ENCODE data around the gene HIRA.

The HIRA gene, protein sequence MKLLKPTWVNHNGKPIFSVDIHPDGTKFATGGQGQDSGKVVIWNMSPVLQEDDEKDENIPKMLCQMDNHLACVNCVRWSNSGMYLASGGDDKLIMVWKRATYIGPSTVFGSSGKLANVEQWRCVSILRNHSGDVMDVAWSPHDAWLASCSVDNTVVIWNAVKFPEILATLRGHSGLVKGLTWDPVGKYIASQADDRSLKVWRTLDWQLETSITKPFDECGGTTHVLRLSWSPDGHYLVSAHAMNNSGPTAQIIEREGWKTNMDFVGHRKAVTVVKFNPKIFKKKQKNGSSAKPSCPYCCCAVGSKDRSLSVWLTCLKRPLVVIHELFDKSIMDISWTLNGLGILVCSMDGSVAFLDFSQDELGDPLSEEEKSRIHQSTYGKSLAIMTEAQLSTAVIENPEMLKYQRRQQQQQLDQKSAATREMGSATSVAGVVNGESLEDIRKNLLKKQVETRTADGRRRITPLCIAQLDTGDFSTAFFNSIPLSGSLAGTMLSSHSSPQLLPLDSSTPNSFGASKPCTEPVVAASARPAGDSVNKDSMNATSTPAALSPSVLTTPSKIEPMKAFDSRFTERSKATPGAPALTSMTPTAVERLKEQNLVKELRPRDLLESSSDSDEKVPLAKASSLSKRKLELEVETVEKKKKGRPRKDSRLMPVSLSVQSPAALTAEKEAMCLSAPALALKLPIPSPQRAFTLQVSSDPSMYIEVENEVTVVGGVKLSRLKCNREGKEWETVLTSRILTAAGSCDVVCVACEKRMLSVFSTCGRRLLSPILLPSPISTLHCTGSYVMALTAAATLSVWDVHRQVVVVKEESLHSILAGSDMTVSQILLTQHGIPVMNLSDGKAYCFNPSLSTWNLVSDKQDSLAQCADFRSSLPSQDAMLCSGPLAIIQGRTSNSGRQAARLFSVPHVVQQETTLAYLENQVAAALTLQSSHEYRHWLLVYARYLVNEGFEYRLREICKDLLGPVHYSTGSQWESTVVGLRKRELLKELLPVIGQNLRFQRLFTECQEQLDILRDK

DNA sequence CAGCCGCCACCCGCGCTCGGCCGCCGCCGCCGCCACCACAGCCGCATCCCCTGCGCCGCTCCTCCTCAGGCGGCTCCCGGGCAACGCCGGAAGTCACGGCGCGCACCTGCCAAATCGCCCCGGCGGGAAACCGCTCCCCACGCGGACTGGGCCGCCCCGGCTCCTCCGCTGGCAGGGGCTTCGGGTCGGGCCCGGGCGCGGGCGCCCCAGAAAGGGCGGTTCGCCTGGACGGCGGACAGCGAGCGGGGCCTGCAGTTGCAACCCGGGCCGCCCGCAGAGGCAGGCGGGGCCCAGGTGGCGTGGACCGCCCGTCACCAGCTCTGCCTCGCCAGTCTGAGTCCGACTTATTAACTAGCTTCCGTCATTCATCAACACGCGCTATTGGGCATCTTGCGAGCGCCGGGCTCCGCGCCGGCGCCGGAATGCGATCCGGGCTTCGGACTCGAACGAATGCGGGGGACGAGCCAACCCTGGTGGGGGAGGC, at the start of gene HIRA:
Gene HIRA (minus strand): TSS at position 85 of the 484 bp plus-strand sequence. CDS start 257 bp downstream, outside the sequence.
- no peak for FAIRE-seq

DNA sequence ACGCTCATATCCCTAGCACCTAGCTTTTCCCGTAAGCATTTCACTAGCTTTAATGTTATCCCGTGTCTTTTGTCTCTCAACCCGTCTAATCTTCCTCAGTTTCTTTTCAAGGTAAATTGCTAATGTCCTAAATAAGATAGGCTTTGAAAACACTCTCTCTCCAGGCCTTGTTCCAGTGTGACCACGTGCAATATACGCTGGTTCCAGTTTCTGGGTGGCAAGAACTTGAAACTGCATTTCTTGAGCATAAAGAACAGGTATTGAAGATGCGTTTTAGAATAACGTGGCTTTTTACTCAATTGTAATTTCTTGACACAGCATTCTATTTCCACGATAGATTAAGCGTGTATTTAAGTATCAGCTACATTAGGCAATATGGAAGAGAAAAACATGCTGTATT, 49.3 kb upstream of the HIRA start:
- FAIRE-seq: no peak

DNA sequence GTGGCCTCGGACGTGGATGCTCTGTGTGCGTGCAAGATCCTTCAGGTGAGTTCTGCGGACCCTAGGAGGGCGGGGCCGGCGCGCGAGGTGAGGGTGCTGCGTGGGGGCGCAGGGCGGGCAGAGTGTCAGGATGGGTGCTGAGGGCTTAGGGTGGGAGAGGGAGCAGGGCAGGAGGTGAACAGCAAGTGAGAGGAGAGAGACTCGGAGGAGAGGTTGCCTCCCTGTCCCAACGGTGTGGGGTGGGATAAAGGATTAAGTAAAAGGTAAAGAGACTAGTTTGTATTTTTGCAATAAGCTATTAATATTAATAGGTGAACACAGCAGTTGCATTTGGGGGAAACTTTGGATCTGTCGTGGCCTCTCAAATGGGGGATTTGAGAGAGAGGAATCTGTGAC, 48.6 kb upstream of the HIRA start:
- FAIRE-seq: no peak

- FAIRE-seq: peak; percentile 91
Measured at GRCh38 chr22:19479355-19480172, 48.0 kb upstream of the HIRA start, which contains the start of gene CDC45. CDC45 (plus strand) TSS chr22:19479920; CDS start chr22:19479969, 49 bp downstream.

GRCh38 chr22:19478901-19479354, 47.4 kb upstream of the HIRA start, which contains the start of gene UFD1:
UFD1 (minus strand) TSS chr22:19479193; CDS start chr22:19479085, 108 bp downstream.
- no peak for FAIRE-seq

DNA sequence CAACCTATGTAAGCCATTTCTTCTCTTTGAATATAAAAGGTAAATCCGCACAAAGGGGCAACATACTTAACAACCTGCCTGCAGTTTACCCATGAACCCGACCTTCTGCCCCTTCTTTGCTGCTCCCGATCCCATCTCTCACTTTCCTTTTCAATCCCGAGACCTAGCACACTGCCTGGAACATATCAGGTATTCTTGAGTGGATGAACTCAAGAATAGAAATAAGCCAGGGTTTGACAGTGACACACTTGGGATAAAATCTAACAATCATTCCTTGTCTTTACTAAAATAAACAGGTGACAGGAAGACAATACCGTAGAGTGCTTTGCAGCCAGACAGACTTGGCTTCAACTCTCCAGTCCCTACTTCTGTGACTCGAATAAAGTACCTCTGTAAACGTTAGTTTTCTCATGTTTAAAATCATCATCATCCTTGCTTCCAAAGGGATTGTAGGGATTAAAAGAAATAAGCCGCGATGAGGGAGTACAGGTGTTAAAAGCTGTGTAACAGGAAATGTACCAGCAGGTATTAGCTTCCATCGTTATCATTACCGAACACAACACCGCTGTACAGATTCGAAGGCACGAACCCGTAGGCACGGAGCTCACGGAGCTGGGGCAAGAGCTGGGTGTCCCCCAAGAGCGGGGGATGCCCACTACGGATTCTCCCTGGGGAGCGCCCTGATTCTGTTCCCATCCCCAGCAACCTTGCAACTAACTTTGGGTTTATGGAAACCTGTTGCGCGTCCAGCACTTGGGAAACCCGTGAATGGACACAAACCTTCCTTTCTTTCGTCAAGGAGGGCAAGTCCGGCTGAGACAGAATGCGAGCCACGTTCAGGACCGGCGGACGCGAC, 46.7 kb upstream of the HIRA start:
- FAIRE-seq: no peak

DNA sequence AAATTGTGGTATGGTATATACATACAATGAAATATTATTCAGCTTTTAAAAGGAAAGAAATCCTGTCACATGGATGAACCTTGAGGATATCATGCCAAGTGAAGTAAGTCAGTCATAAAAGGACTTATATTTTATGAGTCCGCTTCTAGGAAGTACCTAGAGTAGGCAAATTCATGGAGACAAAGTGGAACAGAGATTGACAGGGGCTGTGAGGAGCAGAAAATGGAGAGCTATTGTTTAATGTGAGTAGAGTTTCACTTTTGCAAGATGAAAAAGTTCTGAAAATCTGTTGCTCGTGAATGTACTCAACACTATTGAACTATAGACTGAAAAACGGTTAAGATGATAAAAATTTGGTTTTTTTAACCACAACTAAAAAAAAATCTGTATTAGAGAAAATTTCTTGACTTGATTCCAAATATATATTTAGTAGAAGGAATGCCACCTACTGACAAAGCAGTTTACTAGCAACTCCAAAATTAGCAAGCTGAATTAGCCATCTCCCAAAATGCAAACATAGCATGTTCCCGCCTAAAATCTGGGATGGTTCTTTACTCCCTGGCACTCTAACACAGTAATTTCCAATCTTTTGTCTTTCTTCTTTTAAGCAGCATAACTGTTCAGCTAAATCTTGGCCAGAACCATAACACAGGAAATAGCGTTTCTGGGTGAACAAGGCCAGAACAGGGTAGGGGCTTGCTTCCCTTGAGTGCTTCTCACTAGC, 46.0 kb upstream of the HIRA start:
- FAIRE-seq: no peak

GRCh38 chr22:19476023-19476422, 44.5 kb upstream of the HIRA start:
- FAIRE-seq: no peak

DNA sequence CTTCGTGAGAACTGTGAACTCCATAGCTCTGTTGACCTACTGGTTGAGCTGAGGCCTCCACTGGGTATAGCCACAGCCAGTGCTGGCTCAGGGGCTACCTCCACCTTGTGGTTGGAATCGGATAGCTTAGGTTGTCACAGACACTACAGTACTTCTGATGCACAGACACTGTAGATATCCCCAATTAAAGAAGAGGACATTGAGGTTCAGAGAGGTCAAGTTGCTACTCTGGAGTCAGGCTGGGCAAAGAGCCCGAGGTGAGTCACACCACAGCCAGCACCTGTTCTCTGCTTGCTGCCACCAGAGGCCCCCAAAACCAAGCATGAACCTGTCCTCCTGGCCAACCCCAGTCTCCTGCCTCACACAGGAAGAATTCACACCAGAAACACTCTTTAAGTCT, 42.0 kb upstream of the HIRA start:
- no peak for FAIRE-seq

DNA sequence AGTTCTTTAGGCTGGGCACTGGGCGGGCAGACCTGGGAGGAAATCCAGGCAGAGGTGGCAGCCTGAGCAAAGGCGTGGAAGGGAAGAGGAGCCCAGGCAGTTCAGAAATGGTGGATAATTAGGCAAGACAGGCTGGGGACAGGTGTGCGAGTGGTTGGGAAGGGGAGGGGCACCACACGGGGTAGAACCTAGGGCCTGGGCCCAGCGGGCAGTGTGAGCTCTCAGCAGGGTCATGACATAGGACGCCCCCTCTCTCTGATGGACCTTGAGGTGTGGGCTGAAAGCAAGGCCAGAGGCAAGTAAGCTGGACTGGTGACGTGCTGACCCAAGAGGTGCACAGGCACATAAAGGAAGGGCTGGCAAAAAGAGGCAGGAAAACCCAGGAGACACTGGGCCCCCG, 40.7 kb upstream of the HIRA start:
- no peak for FAIRE-seq

- FAIRE-seq: no peak
Measured at GRCh38 chr22:19471572-19471971, 40.0 kb upstream of the HIRA start.

GRCh38 chr22:19470010-19470409, 38.5 kb upstream of the HIRA start:
- FAIRE-seq: no peak

DNA sequence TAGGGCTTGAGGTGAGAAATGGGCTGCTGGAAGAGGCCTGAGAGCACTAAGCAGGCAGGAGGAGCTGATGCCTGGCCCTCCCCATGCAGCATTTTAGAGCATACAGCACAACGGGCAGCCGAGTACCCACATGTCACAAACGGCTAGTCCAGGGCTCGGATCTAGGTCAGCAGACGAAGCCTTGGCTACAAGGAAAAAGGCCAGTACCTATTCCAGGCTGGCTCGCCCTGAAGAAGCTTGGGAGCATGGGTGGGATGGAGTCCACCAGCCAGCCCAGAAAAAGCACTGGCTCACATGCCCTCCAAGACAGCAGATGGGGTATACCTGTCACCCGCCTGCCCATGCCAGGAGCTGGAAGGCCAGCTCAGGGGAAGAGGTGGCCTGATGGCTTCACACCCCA, 37.9 kb upstream of the HIRA start:
- no peak for FAIRE-seq

DNA sequence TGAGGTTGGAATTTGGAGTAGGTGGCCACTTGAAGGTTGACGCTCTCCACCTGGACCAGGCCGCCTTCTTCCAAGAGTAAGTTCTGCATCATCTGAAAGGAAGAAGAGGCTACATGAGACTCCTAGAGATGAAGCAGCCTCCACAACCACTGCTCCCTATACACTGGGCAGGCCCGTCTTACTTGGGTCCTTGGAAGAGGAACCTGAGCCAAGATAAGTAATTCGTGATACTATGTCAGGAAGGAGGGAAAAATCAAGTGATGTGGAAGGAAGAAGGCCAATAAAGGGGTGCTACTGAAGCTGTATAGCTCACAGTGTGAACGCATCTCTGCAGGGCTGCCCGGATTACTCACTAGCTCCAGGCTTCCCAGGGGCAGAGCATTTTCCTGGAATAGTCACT, 36.4 kb upstream of the HIRA start:
- FAIRE-seq: no peak

DNA sequence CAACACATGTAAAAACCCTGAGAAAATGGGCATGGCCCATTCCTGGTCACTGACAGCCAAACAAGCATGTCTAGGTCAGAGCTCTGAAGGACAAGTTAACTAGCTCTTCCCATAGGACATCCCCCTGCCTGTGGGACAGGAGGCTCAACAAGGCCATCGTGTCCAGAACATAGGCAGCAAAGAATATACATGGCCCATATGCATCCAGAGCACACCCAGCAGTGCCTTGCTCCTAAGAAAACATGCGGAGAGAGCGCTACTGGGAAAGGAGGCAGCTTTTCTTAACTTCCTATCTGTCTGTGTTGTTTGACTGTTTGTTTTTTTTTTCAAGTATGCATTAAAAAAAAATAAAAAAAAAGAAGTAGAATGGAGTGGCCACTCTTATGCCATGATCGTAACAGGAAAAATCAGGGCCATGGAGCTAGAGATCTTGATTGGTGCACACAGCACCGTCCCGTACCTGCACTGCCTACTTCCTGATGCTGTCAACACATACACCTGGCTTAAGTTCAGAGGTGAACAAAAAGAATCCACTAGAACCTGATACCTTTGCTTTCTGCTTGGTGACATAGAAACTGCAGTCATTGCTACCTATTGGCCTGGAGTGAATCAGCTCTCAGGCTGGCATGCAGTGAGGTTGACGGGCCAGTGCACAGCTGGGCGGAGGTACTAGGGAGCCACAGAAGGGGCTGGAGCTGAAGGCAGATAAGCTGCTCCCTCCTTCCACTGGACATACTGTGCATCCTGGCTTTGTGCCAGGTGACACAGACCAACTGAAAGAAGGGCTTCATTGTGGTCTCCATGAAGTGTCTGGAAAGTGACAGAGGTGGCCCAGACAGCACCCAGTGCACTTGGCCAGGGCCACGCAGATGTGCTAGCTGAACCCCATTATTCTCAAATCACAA, 35.6 kb upstream of the HIRA start:
- FAIRE-seq: no peak

DNA sequence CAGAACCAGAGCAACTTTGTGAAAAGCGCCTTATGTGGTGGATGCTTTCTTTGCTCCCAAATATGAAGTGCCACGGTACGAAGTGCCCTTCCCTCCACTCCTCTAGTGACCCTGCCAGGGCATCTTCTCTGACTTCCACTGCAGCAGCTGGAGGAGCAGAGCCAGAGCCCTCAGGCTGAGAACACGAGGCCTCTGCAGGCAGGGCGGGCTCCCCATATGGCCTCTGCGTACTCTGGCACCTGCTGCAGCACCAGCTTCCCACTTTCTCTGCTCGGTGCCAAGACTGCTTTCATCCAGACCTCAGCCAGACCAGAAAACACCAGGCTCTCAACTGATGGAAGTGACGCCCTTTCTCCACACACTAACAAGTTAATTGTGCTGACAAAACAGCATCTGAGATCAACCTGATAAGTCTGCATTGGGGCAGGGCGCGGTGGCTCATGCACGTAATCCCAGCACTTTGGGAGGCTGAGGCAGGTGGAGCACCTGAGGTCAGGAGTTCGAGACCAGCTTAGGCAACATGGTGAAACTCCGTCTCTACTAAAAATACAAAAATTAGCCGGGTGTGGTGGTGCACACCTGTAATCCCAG, 34.7 kb upstream of the HIRA start:
- FAIRE-seq: no peak

DNA sequence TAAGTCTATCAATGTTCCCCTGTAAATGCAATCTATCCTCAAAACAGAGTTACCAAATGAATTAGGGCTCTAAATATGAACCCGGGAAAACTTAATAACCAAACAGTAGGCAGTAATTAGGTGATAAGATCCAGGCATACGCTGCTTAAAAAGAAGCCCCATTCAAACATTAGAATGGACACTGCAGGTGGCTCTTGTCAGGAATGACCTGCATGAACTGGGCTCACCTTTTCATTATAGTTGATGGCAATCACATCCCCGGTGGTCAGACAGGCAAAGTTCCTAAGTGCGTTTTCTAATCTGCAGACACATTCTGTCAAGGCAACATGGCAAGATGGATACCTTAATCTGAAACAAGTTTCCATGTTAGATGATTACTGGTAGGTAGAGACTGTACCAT, 33.4 kb upstream of the HIRA start:
- no peak for FAIRE-seq

DNA sequence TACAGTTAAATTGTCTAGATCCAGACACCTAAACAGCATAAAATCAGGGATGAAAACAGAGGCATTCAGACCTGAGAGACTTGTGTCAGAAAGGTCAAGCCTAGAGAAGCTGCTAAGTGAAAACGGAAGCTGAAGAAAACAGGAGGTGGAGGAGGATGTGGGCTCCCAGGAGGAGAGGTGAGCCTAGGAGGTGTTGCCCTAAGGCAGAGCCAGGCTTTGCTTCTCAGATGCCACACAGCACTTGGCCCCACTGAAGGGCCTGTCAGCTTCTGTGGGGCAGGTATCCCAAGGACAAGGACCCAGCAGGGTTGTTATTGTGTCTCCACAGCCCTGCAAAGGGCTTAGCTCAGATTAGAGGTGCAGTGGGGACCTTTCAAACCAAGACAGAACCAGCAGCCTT, 33.0 kb upstream of the HIRA start:
- no peak for FAIRE-seq
